AML-193 (cell line): ENCODE results near the gene MYL7.

Experiments
- DNase-seq, 2 experiments: peaks; one replicate each; lab custom pipeline; 2025; lab: John Stamatoyannopoulos, UW

MYL7 gene

GRCh38 chr7:44150466-44150832 lies 9.3 kb upstream of the MYL7 start:
- DNase-seq, result no peak

- DNase-seq, result no peak
These were observed 8.7 kb upstream of the MYL7 start for GRCh38 chr7:44149571-44150465.

GRCh38 chr7:44148961-44149536 lies 7.9 kb upstream of the MYL7 start:
- DNase-seq, result no peak

GRCh38 chr7:44148166-44148565 lies 7.0 kb upstream of the MYL7 start:
- no peak for DNase-seq

GRCh38 chr7:44147026-44147991 lies 6.2 kb upstream of the MYL7 start:
- DNase-seq, result no peak

GRCh38 chr7:44145969-44146911 lies 5.1 kb upstream of the MYL7 start:
- DNase-seq, result no peak

GRCh38 chr7:44145479-44145968 lies 4.4 kb upstream of the MYL7 start:
- DNase-seq, result no peak

GRCh38 chr7:44144968-44145478 lies 3.9 kb upstream of the MYL7 start:
- DNase-seq, result no peak

GRCh38 chr7:44144426-44144967 lies 3.4 kb upstream of the MYL7 start:
- DNase-seq, result no peak

- no peak for DNase-seq
These were observed 2.6 kb upstream of the MYL7 start for GRCh38 chr7:44143646-44144250.

- no peak for DNase-seq
These were observed 896 bp upstream of the MYL7 start for GRCh38 chr7:44142028-44142427.

GRCh38 chr7:44140341-44140740 lies 791 bp downstream of the MYL7 start:
- DNase-seq, result no peak

- DNase-seq, result no peak
These were observed 1.7 kb downstream of the MYL7 start for GRCh38 chr7:44139311-44140010.

GRCh38 chr7:44138698-44139097 lies 2.4 kb downstream of the MYL7 start:
- DNase-seq, result no peak

- no peak for DNase-seq
These were observed 4.4 kb downstream of the MYL7 start for GRCh38 chr7:44136731-44137130.

GRCh38 chr7:44134943-44135628 lies 6.0 kb downstream of the MYL7 start:
- DNase-seq, result no peak

GRCh38 chr7:44133295-44133694 lies 7.8 kb downstream of the MYL7 start:
- no peak for DNase-seq

- DNase-seq, result no peak
These were observed 9.1 kb downstream of the MYL7 start for GRCh38 chr7:44132039-44132438.
